Stimulated activated CD4-positive, alpha-beta T cell treated with anti-CD3 and anti-CD28 coated beads, Interleukin-1b, Interleukin-23, amount 100 ng/mL, for 1 hour (primary cell): ENCODE results near the gene ATG2A.

ENCODE experiments used
- DNase-seq, 2 donors: peaks; one replicate each; pipeline ENCODE4 v3.0.0-alpha.2; 2020; ENCODE audit warnings: low read depth in 2 of 2

The ATG2A gene

DNA sequence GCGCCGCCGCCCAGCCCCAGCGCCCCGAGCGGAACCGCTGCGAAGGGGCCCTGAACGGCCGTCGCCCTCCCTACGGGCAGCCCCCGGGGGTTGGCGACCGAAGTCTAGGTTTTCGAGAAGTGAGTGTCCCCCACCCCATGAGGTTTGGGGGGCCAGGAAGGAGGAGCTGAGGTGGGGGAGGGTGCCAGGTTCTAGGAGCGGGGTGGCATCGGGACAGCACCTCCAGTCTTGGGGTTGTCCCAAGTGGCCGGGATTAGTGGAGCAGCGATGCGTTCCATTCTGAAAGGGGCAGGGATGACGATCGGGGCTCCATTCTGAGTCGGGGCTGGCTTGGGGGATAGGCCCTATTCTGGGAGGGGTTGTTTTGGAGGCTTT, 7.9 kb upstream of the ATG2A start:
- DNase-seq, result no peak

DNA sequence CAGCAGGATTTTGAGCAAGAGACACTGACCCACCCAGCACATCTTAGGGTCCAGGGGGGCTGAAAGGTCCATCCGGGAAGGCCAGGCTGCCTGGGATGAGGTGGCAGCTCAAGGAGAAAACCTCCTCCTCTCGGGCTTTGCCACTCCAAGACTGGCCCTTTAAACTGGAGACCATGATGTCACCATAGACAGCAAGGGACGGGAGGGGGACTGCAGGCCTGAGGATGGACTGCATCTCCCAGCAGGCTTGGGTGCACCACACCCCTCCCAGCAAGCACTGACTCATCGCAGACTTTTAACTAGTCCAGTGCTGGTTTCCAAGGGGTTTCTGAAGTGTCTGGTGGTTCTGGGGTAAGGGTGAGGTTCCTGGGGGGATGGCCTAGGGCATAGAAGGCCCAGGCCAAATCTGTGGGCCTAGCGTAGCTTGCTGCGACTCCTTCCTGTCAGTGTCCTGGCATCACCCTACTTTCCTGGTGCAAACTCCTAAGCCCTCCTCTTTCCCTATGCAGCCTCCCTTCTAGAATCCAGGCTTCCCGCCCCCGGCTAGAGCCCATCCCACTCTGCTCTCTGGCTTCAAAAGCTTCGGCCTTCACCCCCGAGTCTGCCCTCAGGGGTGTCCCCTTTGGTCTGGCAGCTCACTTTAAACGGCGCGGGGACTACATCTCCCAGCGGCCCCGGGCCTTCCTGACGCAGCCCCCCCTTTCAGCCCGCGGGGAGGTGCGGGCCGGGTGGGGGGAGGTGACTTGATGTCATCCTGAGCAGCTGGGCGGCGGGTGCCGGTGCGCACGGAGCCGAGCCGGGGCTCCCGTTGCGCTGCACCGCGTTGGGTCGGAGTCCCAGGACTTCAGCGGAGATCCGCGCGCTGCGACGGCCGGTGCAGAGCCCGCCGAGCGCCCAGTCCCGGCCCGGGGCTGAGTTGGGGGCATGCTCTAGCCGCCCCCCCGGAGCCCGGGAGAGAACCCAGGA, 7.2 kb upstream of the ATG2A start, which contains the start of gene PPP2R5B:
TSS of gene PPP2R5B (plus strand) at position 746 of the 966 bp plus-strand sequence. CDS start 1,046 bp downstream, outside the sequence.
- peak; percentile 73 to 77 for DNase-seq

DNA sequence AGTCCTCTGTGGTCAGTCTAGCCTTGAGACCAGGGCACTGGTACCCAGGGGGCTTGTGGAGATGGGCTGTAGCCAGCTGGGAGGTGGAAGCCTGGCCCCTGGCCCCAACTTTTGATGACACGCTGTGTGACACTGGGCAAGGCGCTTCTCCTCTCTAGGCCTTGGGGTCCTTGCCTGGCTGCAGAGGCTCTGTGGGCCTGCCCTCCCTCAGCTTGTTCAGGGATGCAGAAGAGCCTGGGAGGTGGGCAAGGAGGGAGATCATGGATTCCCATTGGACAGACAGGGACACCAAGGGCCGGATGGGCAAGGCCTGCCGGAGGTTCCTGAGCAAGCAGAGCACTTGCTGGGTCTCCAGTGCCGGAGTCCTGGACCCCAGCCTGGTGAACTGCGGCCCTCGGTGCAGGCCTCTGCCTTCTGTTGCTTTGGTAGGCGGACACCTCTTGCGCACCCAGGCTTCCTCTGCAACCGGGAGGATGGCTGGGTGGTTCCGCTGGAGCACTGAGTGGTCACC, 6.2 kb upstream of the ATG2A start:
- no peak for DNase-seq

DNA sequence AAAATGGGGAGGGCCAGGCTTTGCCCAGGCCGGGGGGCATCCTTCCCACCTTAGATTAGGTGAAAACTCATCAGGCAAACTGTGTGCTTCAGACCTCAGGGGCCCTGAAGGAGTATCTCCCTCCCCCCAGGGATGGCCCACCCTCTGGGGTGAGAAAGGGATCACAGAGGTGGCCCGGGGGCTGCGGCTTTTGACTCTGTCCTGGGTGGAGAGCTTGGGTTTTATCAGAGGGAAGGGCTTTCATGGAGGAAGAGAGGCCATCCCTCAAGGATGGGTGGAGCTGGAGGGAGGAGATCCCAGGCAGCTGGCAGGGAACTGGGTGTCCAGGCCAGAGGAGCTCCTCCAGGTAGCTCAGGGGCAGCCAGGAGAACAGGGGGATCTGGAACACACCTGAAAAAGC, 4.4 kb upstream of the ATG2A start:
- DNase-seq, result no peak

DNA sequence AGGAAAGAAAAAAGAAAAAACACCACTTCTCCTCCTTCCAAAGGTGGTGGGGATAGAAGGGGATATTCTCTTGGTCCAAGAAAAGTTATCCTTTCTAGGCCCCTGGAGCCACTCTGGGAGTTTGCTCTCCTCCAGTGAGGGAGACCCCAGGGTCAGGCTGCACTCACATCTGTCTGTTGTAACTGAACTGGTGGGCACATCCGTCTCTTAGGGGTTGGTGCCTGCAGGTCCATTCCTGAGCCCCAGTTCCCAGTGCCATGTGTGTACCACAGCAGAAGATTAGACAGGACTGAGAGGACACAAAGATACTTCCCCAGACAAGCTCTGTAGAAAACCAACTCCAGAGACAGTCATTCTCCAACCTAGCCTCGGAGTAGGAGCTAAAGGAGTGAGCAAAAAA, 3.1 kb upstream of the ATG2A start:
- DNase-seq, result no peak

DNA sequence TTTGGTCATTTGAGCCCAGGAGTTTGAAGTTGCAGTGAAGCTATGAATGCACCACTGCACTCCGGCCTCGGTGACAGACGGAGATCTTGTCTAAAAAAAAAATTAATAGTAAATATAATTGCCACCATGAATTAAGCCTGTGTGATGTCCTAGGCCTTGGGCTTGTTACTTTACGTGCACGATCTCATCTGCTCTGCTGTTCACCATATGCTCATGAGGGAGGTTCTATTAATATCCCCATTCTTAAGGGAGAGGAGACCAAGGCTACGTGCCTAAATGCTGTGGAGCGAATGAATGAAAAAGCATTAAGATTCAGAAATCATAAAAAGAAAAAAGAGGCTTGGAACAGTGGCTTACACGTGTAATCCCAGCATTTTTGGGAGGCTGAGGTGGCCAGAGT, 2.6 kb upstream of the ATG2A start:
- DNase-seq, result no peak

- DNase-seq, result no peak
Measured at GRCh38 chr11:64918017-64918416, 1.0 kb upstream of the ATG2A start.

DNA sequence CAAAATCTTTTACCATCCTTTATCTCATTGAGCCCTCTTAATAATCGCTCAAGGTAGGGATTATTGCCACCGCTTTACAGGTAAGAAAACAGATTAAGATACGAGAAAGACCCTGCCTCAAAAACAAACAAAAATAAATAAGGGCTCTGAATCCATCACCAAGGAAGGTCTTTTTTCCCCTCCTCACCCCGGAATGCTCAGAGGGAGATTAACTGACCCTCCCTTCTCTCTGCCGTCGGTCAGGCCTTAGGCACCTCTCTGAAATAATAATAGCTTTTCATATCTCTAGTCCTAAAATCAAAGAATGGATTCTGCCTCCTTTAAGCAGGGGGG, 620 bp upstream of the ATG2A start:
- no peak for DNase-seq

DNA sequence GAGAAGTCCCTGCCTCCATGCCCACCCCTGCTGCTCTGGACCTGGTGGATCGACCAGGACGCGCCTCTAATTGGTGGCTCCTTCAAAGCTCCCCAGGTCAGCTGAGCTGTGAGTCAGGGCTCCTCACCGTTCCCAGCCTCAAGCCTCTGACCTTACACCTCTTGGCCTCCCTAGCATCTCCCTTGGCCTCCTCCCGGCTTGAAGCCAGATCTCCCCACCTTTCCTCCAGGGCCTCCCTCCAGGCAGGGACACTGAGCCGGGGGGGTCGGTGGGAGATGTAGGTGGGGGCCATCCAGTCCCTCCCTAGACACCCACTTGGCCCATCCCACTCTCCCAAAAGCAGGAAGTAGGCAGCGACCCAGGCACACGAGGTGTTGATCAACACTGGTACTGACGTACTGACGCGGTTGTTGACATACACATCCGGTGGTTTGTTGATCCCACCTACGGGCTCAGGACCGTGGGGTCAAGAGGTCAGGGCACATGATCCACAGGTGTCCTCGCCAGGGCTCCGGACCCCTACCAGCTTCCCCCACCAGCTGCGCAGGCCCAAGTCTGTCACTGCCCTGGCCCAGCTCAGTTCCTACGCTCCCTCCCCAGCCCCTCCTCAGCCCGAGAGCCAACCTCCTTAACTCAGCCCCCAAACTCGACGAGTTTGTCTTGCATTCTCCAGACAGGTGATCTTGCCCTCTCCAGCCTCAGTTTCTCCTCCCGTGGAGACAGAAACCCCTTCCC, 802 bp downstream of the ATG2A start:
- DNase-seq, result no peak

DNA sequence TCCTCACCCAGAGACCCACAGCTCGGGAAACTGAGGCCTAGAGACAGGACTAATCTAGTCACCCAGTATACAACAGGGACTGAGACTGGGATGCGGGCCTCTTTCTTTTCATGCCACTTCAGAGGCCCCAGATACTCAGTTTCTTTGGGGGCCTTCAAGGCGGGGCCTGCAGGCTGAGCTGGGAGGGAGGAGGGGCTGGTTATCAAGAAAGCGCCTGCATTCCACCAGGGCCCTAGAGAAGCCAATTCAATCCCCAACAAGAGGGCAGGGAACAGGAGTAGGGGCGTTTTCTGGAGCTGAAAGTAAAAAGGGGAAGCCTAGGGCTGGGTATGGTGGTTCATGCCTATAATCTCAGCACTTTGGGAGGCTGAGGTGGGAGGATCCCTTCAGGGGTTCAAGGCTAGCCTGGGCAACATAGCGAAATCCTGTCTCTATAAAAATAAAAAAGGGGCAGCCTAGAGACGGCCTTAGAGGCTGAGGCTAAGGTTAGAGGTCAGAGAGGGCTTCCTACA, 1.6 kb downstream of the ATG2A start:
- DNase-seq, result no peak

DNA sequence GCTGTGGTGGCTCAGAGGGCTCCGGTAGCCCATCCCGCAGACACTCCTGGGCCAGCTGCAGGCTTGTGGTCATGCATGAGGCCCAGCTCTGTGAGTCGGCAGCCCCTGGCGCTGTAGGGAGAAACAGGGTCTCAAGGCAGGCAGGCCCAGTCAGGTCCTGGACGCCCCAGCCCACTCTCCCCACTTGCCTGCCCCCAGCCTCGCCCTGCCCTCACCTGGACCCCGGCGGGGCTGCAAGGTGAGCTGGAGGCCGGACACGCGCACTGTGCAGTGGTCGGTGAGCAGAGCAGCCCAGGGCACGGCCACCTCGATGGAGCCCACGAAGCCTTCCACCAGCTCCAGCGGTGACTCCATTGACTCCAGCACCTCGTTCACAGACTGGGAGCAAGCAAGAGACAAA, 2.9 kb downstream of the ATG2A start:
- DNase-seq, result no peak

GRCh38 chr11:64913171-64913727, 3.8 kb downstream of the ATG2A start:
- no peak for DNase-seq

DNA sequence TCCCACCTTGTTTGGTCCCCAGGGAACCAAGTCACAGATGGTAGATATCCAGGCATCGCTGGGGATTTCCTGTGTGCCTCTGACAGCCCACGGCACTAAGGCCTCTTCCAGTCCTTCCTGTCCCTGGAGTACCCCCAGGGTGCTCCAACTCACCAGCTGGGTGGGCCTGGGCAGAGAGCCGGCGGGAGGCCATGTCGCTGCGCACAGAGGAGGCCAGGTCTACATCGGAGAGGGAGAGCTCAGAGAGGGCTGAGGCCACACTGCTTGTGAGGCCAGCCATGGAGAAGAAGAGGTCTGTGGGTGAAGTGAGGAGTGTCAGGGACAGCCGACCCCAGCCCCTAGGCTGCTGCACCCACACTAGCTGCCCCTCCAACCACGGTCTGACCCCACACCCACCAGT, 5.3 kb downstream of the ATG2A start:
- DNase-seq, result no peak

- DNase-seq, result no peak
Measured at GRCh38 chr11:64911142-64911541, 5.9 kb downstream of the ATG2A start.

GRCh38 chr11:64910451-64911093, 6.4 kb downstream of the ATG2A start:
- DNase-seq, result no peak

DNA sequence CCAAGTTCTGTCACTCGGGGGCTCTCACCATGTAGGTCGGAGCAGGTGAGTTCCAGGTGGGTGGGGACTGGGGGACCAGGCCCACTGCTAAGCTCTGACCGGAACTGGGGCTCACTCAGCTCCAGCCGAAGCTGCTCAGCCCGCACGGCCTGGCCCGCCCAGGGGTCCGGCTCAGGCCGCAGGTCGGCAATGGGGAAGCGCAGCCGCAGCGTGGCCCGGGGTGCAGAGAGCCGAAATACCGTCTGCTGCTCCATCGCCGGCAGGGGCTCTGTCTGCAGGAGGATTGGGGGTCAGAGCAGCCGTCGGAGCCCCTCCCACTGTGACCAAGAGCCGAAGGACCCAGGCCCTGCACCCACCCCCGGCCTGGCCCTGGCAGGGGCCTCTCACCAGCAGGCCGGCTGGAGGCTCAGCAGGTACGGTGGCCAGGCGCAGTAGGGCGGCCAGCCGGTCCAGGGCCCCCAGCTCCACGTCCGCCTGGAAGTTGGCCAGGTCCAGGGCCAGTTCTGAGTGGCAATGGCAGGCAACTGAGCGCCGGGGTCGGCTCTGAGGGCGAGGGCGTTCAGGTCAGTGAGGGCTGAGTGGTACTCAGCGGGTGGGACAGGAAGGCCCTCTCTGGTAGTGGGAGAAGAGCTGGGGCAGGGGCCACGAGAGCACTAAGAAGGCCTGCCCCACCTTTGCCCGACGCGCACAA, 7.2 kb downstream of the ATG2A start:
- no peak for DNase-seq

DNA sequence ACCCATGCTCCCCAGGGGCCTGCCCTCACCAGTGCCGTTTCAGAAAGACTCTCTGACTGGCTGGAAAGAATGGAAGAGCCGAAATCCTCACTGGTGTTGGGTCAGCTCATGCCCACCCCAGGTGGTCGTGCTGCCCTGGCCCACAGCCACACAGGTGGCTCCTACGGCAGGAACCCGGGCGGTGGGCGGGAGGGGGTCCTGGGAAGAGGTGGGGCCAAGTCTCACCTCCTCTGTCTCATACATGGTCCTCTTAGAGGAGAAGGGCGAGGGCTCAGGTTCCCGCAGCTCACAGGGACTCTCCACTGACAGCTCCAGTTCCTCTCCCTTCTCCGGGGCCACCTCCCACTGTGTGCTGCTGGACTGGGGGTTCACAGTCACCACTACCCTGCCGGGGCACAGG, 8.2 kb downstream of the ATG2A start:
- DNase-seq, result no peak

GRCh38 chr11:64906314-64906635, 10.7 kb downstream of the ATG2A start:
- DNase-seq, result no peak

DNA sequence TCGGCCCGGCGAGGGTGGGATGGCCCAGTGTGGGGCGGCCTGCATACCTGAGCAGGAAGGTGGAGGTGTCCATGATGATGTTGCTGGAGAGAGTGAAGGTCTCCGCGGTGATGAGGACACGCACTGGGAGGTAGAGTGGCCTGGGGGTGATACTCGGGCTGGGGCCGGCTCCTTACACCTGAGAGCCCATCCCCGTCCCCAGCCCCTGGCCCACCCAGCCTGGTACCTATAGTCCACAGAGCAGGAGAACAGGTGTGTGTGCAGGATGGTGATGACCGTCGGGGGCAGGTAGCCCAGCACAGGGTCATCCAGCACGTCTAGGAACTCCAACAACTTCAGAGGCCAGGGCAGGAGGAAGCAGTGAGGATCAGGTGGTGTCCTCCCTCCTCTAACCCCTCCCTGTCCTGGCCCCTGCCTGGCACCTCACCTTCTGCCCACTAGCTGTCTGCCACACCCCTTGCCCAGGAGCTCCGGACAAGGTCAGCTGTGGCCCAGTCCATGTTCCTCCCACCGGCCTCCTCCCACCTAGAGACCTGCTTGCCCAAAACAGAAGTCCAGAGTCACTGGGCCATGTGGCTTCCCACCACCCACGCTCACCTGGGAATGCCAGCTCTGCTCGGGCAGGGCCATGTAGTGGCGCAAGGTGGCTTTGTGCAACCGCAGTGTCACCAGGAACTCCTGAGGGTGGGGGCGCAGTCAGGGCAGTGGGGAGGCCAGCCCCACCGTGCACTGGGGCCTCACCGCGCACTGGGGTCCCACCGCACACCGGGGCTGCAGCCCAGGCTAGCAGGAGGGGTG, 11.3 kb downstream of the ATG2A start:
- DNase-seq, result no peak

- no peak for DNase-seq
Measured at GRCh38 chr11:64903291-64903833, 13.6 kb downstream of the ATG2A start.
